Measurements from ENCODE around the gene GALR3.

Gene GALR3

DNA sequence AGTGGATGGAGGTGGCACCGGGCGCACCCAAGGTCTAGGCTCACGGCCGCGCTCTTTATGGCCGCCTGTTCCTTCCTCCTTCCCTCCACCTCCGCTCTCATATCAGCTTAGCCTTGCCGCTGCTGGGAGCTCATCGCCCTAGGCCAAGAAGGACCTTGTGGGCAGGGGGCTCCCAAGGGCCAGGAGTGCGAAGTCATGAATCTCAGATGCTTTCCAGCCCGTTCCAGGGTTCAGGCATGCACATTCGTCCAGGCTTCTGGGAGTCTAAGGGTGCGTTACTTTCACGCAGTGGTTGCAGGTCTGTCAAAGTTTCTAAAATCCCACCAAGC lies 4.1 kb upstream of the GALR3 start:
- H3K4me1 ChIP-seq (ENCODE audit: control insufficient read depth, insufficient read depth, low read length), result peaks cover 3% of the 10 kb centered on the region; the same call in 1 of the 2 replicates
- TF ChIP-seq SP7 (tag by site-specific recombination; IDR thresholded peaks at IDR 0.05) (no peak), ZNF473 (tag by site-specific recombination; IDR thresholded peaks at IDR 0.05) (no peak), ZNF677 (tag by site-specific recombination; IDR thresholded peaks at IDR 0.05) (no peak), EGR2 (tag by site-specific recombination; IDR thresholded peaks at IDR 0.05; ENCODE audit: low read depth) (no peak), ZNF791 (tag by site-specific recombination; IDR thresholded peaks at IDR 0.05) (no peak), ZNF19 (tag by site-specific recombination; IDR thresholded peaks at IDR 0.05; ENCODE audit: low read depth) (no peak), ZIC2 (tag by site-specific recombination; IDR thresholded peaks at IDR 0.05) (no peak), ZNF24 (tag by site-specific recombination; IDR thresholded peaks at IDR 0.05) (no peak), ZNF776 (tag by site-specific recombination; IDR thresholded peaks at IDR 0.05; ENCODE audit: borderline replicate concordance) (no peak), MYNN (tag by site-specific recombination; IDR thresholded peaks at IDR 0.05; ENCODE audit: borderline replicate concordance) (no peak), ZNF354C (tag by site-specific recombination; IDR thresholded peaks at IDR 0.05; ENCODE audit: borderline replicate concordance, low read depth) (no peak), ZNF747 (tag by site-specific recombination; IDR thresholded peaks at IDR 0.05) (no peak), ZNF571 (tag by site-specific recombination; IDR thresholded peaks at IDR 0.05) (no peak), KLF1 (tag by site-specific recombination; IDR thresholded peaks at IDR 0.05) (no peak), ZBTB20 (tag by site-specific recombination; IDR thresholded peaks at IDR 0.05) (no peak), ZNF560 (tag by site-specific recombination; IDR thresholded peaks at IDR 0.05; ENCODE audit: borderline replicate concordance) (no peak)
- TF ChIP-seq, protein P1, sequence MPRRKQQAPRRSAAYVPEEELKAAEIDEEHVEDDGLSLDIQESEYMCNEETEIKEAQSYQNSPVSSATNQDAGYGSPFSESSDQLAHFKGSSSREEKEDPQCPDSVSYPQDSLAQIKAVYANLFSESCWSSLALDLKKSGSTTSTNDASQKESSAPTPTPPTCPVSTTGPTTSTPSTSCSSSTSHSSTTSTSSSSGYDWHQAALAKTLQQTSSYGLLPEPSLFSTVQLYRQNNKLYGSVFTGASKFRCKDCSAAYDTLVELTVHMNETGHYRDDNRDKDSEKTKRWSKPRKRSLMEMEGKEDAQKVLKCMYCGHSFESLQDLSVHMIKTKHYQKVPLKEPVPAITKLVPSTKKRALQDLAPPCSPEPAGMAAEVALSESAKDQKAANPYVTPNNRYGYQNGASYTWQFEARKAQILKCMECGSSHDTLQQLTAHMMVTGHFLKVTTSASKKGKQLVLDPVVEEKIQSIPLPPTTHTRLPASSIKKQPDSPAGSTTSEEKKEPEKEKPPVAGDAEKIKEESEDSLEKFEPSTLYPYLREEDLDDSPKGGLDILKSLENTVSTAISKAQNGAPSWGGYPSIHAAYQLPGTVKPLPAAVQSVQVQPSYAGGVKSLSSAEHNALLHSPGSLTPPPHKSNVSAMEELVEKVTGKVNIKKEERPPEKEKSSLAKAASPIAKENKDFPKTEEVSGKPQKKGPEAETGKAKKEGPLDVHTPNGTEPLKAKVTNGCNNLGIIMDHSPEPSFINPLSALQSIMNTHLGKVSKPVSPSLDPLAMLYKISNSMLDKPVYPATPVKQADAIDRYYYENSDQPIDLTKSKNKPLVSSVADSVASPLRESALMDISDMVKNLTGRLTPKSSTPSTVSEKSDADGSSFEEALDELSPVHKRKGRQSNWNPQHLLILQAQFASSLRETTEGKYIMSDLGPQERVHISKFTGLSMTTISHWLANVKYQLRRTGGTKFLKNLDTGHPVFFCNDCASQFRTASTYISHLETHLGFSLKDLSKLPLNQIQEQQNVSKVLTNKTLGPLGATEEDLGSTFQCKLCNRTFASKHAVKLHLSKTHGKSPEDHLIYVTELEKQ (tag by site-specific recombination; IDR thresholded peaks at IDR 0.05; ENCODE audit: borderline replicate concordance), result no peak
- TF ChIP-seq, protein P2, sequence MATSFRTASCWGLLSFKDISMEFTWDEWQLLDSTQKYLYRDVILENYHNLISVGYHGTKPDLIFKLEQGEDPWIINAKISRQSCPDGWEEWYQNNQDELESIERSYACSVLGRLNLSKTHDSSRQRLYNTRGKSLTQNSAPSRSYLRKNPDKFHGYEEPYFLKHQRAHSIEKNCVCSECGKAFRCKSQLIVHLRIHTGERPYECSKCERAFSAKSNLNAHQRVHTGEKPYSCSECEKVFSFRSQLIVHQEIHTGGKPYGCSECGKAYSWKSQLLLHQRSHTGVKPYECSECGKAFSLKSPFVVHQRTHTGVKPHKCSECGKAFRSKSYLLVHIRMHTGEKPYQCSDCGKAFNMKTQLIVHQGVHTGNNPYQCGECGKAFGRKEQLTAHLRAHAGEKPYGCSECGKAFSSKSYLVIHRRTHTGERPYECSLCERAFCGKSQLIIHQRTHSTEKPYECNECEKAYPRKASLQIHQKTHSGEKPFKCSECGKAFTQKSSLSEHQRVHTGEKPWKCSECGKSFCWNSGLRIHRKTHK (tag by site-specific recombination; IDR thresholded peaks at IDR 0.05), result no peak
- TF ChIP-seq, protein P3, sequence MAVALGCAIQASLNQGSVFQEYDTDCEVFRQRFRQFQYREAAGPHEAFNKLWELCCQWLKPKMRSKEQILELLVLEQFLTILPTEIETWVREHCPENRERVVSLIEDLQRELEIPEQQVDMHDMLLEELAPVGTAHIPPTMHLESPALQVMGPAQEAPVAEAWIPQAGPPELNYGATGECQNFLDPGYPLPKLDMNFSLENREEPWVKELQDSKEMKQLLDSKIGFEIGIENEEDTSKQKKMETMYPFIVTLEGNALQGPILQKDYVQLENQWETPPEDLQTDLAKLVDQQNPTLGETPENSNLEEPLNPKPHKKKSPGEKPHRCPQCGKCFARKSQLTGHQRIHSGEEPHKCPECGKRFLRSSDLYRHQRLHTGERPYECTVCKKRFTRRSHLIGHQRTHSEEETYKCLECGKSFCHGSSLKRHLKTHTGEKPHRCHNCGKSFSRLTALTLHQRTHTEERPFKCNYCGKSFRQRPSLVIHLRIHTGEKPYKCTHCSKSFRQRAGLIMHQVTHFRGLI (tag by site-specific recombination; IDR thresholded peaks at IDR 0.05), result no peak
- H3K9me3 ChIP-seq (ENCODE audit: control insufficient read depth, insufficient read depth, low read depth, low read length), result no peaks in the 10 kb centered on the region
- no peak overlapping the region for H3K4me3 ChIP-seq (ENCODE audit: low read depth, low read length)
- H3K27ac ChIP-seq (ENCODE audit: extremely low read depth, low read depth, low read length), result no peak overlapping the region
- ChIA-PET POLR2A (interaction anchor here (1.6 kb wide), 1 partner anchor 11 kb away, joined by 6 read pairs; the partner anchor contains the start of gene GCAT), CTCF (interaction anchor here (0.6 to 8.1 kb wide), 10 partner anchors 11 to 279 kb away, joined by 3 to 208 read pairs (median 16); partner anchors contain the start of gene GCAT)
- H3K36me3 ChIP-seq (ENCODE audit: control insufficient read depth in 2 of 2, insufficient read depth in 1 of 2, low read length in 2 of 2), result peaks cover 0 to 15% of the 10 kb centered on the region in 2 experiments; a peak in 2 of 3 replicates

DNA sequence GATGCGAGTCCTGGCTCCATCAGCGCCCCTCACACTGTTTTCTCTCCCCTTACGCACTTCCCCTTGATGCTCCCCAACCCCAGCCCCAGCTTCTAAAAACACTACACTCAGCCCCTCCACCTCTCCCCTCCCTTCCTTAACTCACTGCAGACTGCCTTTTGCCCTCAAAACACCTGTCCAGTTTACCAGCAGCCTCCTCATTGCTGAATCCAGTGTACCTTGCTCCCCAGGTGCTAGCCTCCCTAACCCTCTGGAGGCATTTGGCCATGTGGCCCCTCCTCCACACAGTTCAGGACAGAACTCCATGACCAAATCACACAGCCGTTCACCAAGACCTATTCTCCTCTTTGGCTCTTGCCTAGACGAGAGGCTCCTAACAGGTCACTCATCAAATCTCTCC lies 2.8 kb upstream of the GALR3 start:
- peaks cover 0 to 7% of the 10 kb centered on the region in 2 experiments; a peak in 2 of 3 replicates for H3K36me3 ChIP-seq (ENCODE audit: control insufficient read depth in 2 of 2, insufficient read depth in 1 of 2, low read length in 2 of 2)
- H3K4me3 ChIP-seq (ENCODE audit: low read depth, low read length), result no peak overlapping the region
- POLR2A ChIA-PET, result interaction anchor here (0.6 to 1.6 kb wide), 3 partner anchors 13 to 35 kb away, joined by 3 to 6 read pairs (median 3); partner anchors contain the start of gene GCAT
- H3K27ac ChIP-seq (ENCODE audit: extremely low read depth, low read depth, low read length), result no peak overlapping the region
- H3K9me3 ChIP-seq (ENCODE audit: control insufficient read depth, insufficient read depth, low read depth, low read length), result no peaks in the 10 kb centered on the region
- H3K4me1 ChIP-seq (ENCODE audit: control insufficient read depth, insufficient read depth, low read length), result peaks cover 3% of the 10 kb centered on the region; the same call in 1 of the 2 replicates
- CTCF ChIA-PET, result interaction anchor here (0.9 to 8.1 kb wide), 4 partner anchors 14 to 145 kb away, joined by 4 to 208 read pairs (median 18); no protein-coding TSS in a partner anchor
- TF ChIP-seq, protein P4, sequence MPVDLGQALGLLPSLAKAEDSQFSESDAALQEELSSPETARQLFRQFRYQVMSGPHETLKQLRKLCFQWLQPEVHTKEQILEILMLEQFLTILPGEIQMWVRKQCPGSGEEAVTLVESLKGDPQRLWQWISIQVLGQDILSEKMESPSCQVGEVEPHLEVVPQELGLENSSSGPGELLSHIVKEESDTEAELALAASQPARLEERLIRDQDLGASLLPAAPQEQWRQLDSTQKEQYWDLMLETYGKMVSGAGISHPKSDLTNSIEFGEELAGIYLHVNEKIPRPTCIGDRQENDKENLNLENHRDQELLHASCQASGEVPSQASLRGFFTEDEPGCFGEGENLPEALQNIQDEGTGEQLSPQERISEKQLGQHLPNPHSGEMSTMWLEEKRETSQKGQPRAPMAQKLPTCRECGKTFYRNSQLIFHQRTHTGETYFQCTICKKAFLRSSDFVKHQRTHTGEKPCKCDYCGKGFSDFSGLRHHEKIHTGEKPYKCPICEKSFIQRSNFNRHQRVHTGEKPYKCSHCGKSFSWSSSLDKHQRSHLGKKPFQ (tag by site-specific recombination; IDR thresholded peaks at IDR 0.05), result no peak
- TF ChIP-seq ZNF626 (tag by site-specific recombination; IDR thresholded peaks at IDR 0.05) (no peak), ZNF701 (tag by site-specific recombination; IDR thresholded peaks at IDR 0.05) (no peak)
- TF ChIP-seq, protein P1 (tag by site-specific recombination; IDR thresholded peaks at IDR 0.05; ENCODE audit: borderline replicate concordance), result no peak

Data from HEK293 (cell line).